ENCODE measurements around the gene ZNF177.

GRCh38 chr19:9352505-9352904, 10.3 kb upstream of the ZNF177 start:
- TF ChIP-seq, protein P1, sequence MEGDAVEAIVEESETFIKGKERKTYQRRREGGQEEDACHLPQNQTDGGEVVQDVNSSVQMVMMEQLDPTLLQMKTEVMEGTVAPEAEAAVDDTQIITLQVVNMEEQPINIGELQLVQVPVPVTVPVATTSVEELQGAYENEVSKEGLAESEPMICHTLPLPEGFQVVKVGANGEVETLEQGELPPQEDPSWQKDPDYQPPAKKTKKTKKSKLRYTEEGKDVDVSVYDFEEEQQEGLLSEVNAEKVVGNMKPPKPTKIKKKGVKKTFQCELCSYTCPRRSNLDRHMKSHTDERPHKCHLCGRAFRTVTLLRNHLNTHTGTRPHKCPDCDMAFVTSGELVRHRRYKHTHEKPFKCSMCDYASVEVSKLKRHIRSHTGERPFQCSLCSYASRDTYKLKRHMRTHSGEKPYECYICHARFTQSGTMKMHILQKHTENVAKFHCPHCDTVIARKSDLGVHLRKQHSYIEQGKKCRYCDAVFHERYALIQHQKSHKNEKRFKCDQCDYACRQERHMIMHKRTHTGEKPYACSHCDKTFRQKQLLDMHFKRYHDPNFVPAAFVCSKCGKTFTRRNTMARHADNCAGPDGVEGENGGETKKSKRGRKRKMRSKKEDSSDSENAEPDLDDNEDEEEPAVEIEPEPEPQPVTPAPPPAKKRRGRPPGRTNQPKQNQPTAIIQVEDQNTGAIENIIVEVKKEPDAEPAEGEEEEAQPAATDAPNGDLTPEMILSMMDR (IDR thresholded peaks at IDR 0.05): no peak
- TF ChIP-seq POLR2AphosphoS5 (IDR thresholded peaks at IDR 0.05) (no peak), EP300 (IDR thresholded peaks at IDR 0.05) (no peak), POLR2A (IDR thresholded peaks at IDR 0.05) (no peak)

Data from stomach (tissue), 4 donors.